ENCODE data around the gene HOXA3.

DNA sequence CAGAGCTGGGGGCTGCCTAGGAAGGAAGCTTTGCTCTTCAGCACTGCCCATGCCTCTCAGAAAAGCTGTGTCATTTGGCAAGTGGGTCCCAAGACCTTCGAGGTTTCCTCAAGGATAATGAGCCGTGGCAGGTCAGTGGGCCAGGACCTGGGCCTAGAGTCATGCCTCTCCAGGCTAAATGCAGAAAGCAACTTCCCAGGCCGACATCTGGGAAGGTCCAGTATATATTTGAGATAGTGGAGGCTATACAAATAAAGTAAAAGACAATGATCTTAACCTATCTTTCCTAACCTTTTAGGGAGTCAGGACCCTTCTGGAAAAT, 24.1 kb upstream of the HOXA3 start:
- TF ChIP-seq, protein P1, sequence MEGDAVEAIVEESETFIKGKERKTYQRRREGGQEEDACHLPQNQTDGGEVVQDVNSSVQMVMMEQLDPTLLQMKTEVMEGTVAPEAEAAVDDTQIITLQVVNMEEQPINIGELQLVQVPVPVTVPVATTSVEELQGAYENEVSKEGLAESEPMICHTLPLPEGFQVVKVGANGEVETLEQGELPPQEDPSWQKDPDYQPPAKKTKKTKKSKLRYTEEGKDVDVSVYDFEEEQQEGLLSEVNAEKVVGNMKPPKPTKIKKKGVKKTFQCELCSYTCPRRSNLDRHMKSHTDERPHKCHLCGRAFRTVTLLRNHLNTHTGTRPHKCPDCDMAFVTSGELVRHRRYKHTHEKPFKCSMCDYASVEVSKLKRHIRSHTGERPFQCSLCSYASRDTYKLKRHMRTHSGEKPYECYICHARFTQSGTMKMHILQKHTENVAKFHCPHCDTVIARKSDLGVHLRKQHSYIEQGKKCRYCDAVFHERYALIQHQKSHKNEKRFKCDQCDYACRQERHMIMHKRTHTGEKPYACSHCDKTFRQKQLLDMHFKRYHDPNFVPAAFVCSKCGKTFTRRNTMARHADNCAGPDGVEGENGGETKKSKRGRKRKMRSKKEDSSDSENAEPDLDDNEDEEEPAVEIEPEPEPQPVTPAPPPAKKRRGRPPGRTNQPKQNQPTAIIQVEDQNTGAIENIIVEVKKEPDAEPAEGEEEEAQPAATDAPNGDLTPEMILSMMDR (IDR thresholded peaks at IDR 0.05), result no peak
- no peak for TF ChIP-seq POLR2A (IDR thresholded peaks at IDR 0.05)

Measured in ovary (tissue), 3 donors.